ENCODE measurements around the gene TMEM132D.

The TMEM132D gene

DNA sequence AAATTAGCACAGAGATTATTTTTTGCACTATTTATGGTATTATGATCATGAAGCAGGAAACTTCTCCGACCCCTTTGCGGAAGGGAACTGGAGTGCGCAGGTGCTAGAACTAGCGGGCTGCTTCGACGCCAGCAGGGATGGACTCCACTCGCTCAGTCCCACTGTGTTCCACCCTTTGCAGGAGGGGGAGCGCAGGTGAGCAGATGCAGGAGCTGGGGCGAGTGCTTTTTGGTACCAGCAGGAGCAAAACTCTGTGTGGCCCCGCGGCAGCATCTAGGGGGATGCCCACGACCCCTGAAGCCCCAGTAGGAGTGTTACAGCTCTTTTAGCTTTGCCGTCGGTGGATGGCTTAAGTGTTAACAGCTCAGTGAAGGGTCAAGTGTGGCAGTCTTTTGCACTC is 113.9 kb downstream of the TMEM132D start:
- H3K27ac ChIP-seq (ENCODE audit: extremely low read depth, low read depth, low read length) = no peak overlapping the region
- ChIA-PET POLR2A (no interaction called here), CTCF (no interaction called here)
- no peaks in the 10 kb centered on the region for H3K36me3 ChIP-seq (ENCODE audit: control insufficient read depth in 2 of 2, insufficient read depth in 1 of 2, low read length in 2 of 2)
- H3K4me1 ChIP-seq (ENCODE audit: control insufficient read depth, insufficient read depth, low read length) = no peaks in the 10 kb centered on the region
- H3K4me3 ChIP-seq (ENCODE audit: low read depth, low read length) = no peak overlapping the region
- TF ChIP-seq, protein P1, sequence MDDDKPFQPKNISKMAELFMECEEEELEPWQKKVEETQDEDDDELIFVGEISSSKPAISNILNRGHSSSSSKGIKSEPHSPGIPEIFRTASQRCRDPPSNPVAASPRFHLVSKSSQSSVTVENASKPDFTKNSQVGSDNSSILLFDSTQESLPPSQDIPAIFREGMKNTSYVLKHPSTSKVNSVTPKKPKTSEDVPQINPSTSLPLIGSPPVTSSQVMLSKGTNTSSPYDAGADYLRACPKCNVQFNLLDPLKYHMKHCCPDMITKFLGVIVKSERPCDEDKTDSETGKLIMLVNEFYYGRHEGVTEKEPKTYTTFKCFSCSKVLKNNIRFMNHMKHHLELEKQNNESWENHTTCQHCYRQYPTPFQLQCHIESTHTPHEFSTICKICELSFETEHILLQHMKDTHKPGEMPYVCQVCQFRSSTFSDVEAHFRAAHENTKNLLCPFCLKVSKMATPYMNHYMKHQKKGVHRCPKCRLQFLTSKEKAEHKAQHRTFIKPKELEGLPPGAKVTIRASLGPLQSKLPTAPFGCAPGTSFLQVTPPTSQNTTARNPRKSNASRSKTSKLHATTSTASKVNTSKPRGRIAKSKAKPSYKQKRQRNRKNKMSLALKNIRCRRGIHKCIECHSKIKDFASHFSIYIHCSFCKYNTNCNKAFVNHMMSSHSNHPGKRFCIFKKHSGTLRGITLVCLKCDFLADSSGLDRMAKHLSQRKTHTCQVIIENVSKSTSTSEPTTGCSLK (tag by site-specific recombination; IDR thresholded peaks at IDR 0.05) = no peak
- TF ChIP-seq ZBTB8A (tag by site-specific recombination; IDR thresholded peaks at IDR 0.05) (no peak), ZBTB17 (tag by site-specific recombination; IDR thresholded peaks at IDR 0.05) (no peak), ZNF324 (tag by site-specific recombination; IDR thresholded peaks at IDR 0.05) (no peak), ZNF416 (tag by site-specific recombination; IDR thresholded peaks at IDR 0.05) (no peak)
- TF ChIP-seq, protein P2, sequence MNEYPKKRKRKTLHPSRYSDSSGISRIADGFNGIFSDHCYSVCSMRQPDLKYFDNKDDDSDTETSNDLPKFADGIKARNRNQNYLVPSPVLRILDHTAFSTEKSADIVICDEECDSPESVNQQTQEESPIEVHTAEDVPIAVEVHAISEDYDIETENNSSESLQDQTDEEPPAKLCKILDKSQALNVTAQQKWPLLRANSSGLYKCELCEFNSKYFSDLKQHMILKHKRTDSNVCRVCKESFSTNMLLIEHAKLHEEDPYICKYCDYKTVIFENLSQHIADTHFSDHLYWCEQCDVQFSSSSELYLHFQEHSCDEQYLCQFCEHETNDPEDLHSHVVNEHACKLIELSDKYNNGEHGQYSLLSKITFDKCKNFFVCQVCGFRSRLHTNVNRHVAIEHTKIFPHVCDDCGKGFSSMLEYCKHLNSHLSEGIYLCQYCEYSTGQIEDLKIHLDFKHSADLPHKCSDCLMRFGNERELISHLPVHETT (tag by site-specific recombination; IDR thresholded peaks at IDR 0.05) = no peak
- no peaks in the 10 kb centered on the region for H3K9me3 ChIP-seq (ENCODE audit: control insufficient read depth, insufficient read depth, low read depth, low read length)

DNA sequence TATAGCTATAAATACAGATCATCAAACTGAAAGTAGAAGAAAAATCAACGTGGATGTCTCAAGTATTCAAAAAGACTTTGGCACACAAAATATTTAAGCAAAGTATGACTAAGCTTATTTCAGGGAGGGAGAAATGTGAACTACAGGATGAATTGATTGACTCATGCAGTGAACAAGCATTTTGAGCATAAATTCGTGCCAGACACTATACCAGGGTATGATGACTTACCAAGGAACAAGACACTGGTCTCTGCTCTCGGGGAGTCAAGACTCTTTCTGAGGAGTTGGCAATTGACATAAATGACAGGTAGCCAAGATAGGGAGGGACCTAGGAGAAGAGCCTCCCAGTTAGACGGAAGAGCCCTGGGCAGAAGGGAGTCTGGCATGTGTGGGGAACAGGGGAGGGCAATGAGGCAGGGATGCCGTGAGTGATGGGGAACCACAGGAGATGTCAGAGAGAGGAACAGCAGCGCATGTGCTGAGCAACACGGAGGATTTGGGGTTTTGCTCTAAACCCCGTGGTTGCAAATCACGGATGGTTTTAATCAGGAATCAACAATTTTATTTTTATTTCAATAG is 115.2 kb downstream of the TMEM132D start:
- Histone ChIP-seq H3K27ac (ENCODE audit: extremely low read depth, low read depth, low read length) (no peak overlapping the region), H3K4me1 (ENCODE audit: control insufficient read depth, insufficient read depth, low read length) (no peaks in the 10 kb centered on the region), H3K9me3 (ENCODE audit: control insufficient read depth, insufficient read depth, low read depth, low read length) (no peaks in the 10 kb centered on the region), H3K36me3 (ENCODE audit: control insufficient read depth in 2 of 2, insufficient read depth in 1 of 2, low read length in 2 of 2) (no peaks in the 10 kb centered on the region), H3K4me3 (ENCODE audit: low read depth, low read length) (no peak overlapping the region)
- TF ChIP-seq ZNF596 (tag by site-specific recombination; IDR thresholded peaks at IDR 0.05) (no peak), SCRT1 (tag by site-specific recombination; IDR thresholded peaks at IDR 0.05; ENCODE audit: borderline replicate concordance) (no peak), SP2 (tag by site-specific recombination; IDR thresholded peaks at IDR 0.05) (no peak), ZNF391 (tag by site-specific recombination; IDR thresholded peaks at IDR 0.05; ENCODE audit: borderline replicate concordance, low read depth) (no peak), TCF7L2 (IDR thresholded peaks at IDR 0.05; ENCODE audit: borderline replicate concordance, low read depth, low read length) (no peak), SALL2 (tag by site-specific recombination; IDR thresholded peaks at IDR 0.05; ENCODE audit: borderline replicate concordance) (no peak), ZNF350 (tag by site-specific recombination; IDR thresholded peaks at IDR 0.05) (no peak), ZNF133 (tag by site-specific recombination; IDR thresholded peaks at IDR 0.05) (no peak), GLIS1 (tag by site-specific recombination; IDR thresholded peaks at IDR 0.05) (no peak), ZNF19 (tag by site-specific recombination; IDR thresholded peaks at IDR 0.05; ENCODE audit: low read depth) (no peak), ZNF664 (tag by site-specific recombination; IDR thresholded peaks at IDR 0.05) (no peak)
- TF ChIP-seq, protein P3, sequence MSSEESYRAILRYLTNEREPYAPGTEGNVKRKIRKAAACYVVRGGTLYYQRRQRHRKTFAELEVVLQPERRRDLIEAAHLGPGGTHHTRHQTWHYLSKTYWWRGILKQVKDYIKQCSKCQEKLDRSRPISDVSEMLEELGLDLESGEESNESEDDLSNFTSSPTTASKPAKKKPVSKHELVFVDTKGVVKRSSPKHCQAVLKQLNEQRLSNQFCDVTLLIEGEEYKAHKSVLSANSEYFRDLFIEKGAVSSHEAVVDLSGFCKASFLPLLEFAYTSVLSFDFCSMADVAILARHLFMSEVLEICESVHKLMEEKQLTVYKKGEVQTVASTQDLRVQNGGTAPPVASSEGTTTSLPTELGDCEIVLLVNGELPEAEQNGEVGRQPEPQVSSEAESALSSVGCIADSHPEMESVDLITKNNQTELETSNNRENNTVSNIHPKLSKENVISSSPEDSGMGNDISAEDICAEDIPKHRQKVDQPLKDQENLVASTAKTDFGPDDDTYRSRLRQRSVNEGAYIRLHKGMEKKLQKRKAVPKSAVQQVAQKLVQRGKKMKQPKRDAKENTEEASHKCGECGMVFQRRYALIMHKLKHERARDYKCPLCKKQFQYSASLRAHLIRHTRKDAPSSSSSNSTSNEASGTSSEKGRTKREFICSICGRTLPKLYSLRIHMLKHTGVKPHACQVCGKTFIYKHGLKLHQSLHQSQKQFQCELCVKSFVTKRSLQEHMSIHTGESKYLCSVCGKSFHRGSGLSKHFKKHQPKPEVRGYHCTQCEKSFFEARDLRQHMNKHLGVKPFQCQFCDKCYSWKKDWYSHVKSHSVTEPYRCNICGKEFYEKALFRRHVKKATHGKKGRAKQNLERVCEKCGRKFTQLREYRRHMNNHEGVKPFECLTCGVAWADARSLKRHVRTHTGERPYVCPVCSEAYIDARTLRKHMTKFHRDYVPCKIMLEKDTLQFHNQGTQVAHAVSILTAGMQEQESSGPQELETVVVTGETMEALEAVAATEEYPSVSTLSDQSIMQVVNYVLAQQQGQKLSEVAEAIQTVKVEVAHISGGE (tag by site-specific recombination; conservative IDR thresholded peaks at IDR 0.05; ENCODE audit: low read depth) = no peak
- TF ChIP-seq, protein P4, sequence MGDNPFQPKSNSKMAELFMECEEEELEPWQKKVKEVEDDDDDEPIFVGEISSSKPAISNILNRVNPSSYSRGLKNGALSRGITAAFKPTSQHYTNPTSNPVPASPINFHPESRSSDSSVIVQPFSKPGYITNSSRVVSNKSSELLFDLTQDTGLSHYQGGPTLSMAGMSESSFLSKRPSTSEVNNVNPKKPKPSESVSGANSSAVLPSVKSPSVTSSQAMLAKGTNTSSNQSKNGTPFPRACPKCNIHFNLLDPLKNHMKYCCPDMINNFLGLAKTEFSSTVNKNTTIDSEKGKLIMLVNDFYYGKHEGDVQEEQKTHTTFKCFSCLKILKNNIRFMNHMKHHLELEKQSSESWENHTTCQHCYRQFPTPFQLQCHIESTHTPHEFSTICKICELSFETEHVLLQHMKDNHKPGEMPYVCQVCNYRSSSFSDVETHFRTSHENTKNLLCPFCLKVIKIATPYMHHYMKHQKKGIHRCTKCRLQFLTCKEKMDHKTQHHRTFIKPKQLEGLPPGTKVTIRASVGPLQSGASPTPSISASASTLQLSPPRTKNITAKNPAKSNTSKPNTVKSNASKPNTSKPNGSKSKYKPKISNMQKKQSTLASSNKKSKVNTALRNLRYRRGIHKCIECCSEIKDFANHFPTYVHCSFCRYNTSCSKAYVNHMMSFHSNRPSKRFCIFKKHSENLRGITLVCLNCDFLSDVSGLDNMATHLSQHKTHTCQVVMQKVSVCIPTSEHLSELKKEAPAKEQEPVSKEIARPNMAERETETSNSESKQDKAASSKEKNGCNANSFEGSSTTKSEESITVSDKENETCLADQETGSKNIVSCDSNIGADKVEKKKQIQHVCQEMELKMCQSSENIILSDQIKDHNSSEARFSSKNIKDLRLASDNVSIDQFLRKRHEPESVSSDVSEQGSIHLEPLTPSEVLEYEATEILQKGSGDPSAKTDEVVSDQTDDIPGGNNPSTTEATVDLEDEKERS (tag by site-specific recombination; IDR thresholded peaks at IDR 0.05) = no peak
- TF ChIP-seq, protein P1 (tag by site-specific recombination; IDR thresholded peaks at IDR 0.05) = no peak
- ChIA-PET POLR2A (no interaction called here), CTCF (no interaction called here)

Measured in HEK293 (cell line).